ENCODE measurements around the gene ARL6IP6.

ARL6IP6 gene

DNA sequence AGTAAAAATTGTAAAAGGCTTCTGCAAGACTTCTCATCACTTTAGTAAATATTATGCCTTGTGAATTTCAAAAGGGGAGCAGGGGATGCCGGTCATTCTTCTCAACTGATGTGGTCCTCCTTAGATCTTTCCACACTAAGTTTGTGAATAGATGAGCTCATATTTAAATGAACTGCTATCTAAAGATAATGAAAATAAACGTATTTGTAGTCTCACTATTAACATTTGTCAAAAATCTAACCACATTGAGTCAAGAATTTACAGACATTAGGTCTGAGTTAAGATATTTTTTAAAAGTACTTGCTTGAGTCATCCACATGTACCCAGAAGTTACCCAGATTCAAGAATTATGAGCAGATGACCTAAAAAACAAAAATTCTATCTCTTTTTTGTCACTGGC lies 7.7 kb upstream of the ARL6IP6 start:
- no peak for TF ChIP-seq CTCF (IDR thresholded peaks at IDR 0.05; ENCODE audit: borderline replicate concordance, insufficient read depth, low read depth, low read length)
- no peak overlapping the region for H3K4me3 ChIP-seq (ENCODE audit: low read depth, low read length)

GRCh38 chr2:152715112-152715511 lies 3.3 kb upstream of the ARL6IP6 start:
- no peak overlapping the region for H3K4me3 ChIP-seq (ENCODE audit: low read depth, low read length)
- TF ChIP-seq CTCF (IDR thresholded peaks at IDR 0.05; ENCODE audit: borderline replicate concordance, insufficient read depth, low read depth, low read length) = no peak

DNA sequence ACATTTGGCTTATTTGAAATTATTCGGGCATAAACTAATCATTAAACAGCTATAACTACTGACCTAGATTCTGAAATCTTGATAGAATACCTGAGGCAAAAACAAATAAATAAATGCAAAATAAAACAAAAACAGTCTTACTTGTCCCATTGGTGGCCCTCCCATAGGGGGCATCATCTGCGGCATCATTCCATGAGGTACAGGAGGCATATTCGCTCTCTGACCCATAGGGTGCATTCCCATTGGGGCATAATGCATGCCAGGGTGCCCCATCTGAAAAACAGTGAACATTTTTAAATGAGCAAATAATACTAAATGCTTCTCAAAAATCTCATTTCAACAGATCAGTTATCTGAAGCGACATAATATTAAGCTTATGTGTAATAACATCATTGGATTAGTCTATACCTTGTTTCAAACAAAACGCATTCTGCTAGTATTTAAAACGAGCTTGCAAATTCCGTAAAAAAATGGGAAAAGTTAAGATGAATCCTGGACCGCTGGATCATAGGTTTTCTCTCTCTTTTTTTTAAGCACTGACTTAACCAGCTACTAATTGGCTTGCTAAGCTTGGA lies 2.5 kb upstream of the ARL6IP6 start:
- H3K4me3 ChIP-seq (ENCODE audit: low read depth, low read length) = peak overlapping the region; percentile 87
- TF ChIP-seq CTCF (IDR thresholded peaks at IDR 0.05; ENCODE audit: borderline replicate concordance, insufficient read depth, low read depth, low read length) = peak; percentile 67; the same call in 1 of the 2 replicates

DNA sequence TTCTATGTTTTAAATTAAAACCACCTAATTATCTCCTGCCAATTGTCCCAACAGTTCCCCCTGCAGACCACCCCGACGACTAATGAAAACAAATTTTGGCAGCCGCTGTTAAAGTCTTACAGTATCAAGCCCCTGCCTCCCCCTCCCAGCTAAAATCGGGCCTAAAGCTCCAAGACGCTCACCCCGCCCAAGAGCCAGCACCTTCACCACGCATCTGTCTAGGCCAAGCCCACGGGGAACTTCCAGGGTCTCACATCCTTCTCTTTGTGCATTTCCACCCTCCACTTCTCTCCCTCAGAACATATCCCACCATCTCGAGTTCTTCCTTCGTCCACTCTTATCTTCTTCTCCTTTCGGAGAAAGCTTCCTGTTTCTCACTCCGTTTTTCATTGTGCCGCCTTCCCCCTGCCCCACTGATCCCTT lies 1.6 kb upstream of the ARL6IP6 start:
- TF ChIP-seq CTCF (IDR thresholded peaks at IDR 0.05; ENCODE audit: borderline replicate concordance, insufficient read depth, low read depth, low read length) = no peak
- H3K4me3 ChIP-seq (ENCODE audit: low read depth, low read length) = peak overlapping the region; percentile 87

DNA sequence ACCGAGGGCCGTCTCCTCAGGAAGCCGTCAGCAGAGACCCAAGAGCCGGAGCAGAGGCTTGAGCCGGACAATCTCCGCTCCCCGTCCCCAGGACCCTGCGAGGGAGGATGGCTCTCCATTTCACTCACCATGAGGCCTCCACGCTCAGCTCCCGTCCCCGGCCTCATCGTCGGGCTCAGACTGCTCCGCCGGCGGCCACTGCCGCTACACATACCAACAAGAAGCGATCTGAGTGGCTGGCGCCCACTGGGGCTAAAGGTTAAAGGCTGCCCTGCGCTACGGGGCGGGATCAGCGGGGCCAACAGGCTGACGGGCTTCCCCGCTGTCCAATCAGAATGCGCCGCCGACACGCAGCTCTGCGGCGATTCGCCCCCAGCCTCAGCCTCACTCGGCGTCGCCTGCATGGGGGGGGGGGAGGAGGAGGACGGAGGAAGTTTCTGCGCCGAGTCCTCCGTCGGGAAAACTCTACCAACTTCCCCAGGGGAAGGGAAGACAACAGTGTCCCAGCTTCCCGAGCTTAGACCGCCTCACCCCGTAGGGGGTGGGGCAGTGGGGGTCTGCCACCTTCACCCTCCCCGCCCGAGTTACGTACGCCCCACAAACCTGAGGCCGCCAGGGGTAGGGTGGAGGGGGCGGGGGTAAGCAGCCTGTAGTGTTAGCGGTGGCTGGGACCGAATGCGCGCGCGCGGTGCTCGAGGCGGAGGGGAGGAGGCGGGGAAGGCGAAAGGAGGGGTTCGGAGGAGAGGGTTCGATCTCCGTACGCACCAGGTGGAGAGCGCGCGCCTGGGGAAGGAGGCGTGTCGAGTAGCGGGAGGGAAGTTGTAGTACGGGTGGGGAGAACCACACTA lies 968 bp upstream of the ARL6IP6 start, which contains the start of gene PRPF40A:
Gene PRPF40A (minus strand): TSS at position 234 of the 848 bp plus-strand sequence. CDS start 22 bp downstream, at position 212.
- H3K4me3 ChIP-seq (ENCODE audit: low read depth, low read length) = peak within 1 kb of the TSS; percentile 87
- TF ChIP-seq CTCF (IDR thresholded peaks at IDR 0.05; ENCODE audit: borderline replicate concordance, insufficient read depth, low read depth, low read length) = no peak

GRCh38 chr2:152718909-152719645 lies 657 bp downstream of the ARL6IP6 start:
- peak overlapping the region; percentile 87 for H3K4me3 ChIP-seq (ENCODE audit: low read depth, low read length)
- TF ChIP-seq CTCF (IDR thresholded peaks at IDR 0.05; ENCODE audit: borderline replicate concordance, insufficient read depth, low read depth, low read length) = no peak

All from GM12875 (cell line).